Fibroblast of peridontal ligament (primary cell): ENCODE results near the gene INO80.

Source experiments
- DNase-seq: peaks from one replicate; pipeline ENCODE4 v3.0.0-alpha.2; 2010; ENCODE audit errors: extremely low read depth

The INO80 gene

GRCh38 chr15:41047474-41047873 lies 68.6 kb downstream of the INO80 start:
- DNase-seq: no peak

DNA sequence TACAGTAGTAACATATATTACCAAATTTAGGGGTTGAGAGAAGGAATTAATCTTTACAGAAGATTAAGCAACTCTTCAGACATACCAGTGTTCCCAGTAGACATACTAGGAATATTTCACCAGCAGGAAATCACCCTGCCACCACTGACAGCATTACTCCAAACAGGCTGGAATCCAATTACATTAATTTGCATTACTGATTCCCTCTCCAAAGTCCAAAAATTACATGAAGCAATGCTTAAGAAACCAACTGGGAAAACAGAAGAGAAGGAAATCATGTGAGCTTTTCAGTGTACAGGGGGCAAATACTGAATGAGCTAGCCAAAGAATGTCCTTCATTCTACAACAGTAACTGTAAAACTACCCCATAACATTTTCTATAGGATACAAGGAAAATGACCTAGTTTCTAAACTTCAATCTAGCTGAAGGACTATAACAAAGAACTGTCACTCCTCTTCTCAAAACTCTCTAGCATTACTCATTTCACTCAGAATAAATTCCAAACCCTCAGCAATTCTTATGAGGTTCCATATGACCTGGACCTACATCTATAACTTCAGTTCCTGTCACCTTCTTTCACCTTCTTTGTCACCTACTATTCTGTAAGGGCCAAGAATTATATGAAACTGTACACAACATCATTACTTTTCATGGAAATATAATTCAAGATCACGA lies 72.7 kb downstream of the INO80 start:
- peak; percentile 96 for DNase-seq

DNA sequence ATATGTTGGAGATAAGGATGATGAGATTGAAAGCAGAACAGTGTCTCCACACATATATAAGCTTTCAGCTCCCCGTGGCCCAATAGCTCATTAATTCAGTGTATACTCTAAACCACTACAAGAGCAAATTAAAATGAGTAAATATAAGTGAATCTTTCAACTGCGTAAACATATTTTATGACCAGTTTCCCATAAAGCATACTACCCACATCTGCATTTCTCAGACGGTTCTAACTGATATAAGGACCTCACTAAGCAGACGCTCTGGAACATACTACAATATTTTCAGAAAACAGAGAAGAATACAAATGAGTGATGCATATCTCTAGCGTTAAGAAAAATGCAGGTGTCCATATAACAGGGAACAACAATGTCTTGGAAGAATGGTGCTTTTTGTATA lies 73.2 kb downstream of the INO80 start:
- DNase-seq: no peak

GRCh38 chr15:41039121-41039520 lies 77.0 kb downstream of the INO80 start:
- DNase-seq: no peak

GRCh38 chr15:41032079-41032328 lies 84.1 kb downstream of the INO80 start:
- DNase-seq: no peak

- no peak for DNase-seq
These were observed 84.6 kb downstream of the INO80 start for GRCh38 chr15:41031232-41032078.

GRCh38 chr15:41028853-41029252 lies 87.2 kb downstream of the INO80 start:
- no peak for DNase-seq

- DNase-seq: no peak
These were observed 90.7 kb downstream of the INO80 start for GRCh38 chr15:41025393-41025792.

GRCh38 chr15:41024885-41025284 lies 91.2 kb downstream of the INO80 start:
- no peak for DNase-seq

- peak; percentile 92 for DNase-seq
These were observed 91.9 kb downstream of the INO80 start for GRCh38 chr15:41024131-41024530.

GRCh38 chr15:41022487-41023090 lies 93.5 kb downstream of the INO80 start:
- peak; percentile 81 for DNase-seq

DNA sequence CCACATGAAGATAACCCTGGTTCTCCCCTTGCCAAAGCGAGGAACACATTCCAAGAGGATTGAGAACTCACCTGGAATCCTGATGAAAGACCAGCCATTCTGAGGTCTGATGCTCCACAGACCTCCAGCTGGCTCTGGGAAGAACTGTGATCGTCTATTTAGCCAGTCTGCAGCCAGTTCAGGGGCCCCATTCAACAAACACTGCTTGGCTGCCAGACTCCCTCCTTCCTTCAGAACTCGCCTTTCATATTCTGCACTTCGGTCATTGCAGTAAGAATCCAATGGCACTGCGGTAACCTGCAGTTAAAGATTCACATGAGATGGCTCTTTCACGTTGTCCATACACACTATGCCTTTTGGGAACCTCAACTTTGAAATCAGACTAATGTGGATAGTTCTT lies 95.3 kb downstream of the INO80 start:
- DNase-seq: no peak

- no peak for DNase-seq
These were observed 95.8 kb downstream of the INO80 start for GRCh38 chr15:41020311-41020710.

DNA sequence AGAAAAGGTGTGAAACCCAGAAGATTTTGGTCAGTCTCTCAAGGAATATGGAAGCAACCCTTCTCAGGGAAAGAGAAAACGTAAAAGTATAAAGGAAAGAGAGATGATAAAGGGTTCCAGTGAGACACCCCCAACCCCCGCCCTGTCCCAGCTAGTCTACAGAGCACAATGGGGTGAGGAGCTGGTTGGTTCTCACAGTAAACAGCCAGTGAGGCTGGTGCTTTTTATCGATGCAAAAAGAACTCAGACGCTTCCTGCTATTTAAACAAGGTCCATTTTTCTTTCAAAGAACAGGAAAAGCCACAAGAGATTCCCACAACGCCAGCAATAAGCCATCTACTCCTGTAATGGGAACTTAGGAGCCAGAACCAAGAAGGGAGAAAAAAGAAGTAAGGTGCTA lies 96.9 kb downstream of the INO80 start:
- DNase-seq: no peak

GRCh38 chr15:41018534-41018933 lies 97.5 kb downstream of the INO80 start:
- peak; percentile 63 for DNase-seq

GRCh38 chr15:41017066-41017735 lies 98.9 kb downstream of the INO80 start:
- no peak for DNase-seq

- DNase-seq: peak; percentile 75
These were observed 102.2 kb downstream of the INO80 start for GRCh38 chr15:41013691-41014414.

GRCh38 chr15:41011055-41011815 lies 104.8 kb downstream of the INO80 start:
- no peak for DNase-seq

DNA sequence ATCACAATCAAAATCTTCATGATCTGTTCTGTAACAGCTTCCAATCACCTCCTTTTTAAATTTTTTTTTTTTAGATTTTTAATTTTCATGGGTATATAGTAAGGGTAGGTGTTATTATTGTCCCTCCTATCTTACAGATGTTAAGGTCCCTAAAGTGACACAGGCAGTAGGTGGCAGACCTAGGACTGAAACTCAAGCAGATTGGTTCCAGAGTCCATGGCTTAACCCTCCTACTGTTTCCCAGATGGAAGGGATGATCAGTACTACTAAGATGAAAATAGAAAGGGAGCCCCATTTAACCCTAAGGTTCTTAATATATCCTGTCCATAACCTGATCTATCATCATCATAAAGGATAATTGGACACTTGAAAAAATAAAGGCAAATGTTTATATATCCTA lies 105.7 kb downstream of the INO80 start:
- no peak for DNase-seq

- no peak for DNase-seq
These were observed 109.6 kb downstream of the INO80 start for GRCh38 chr15:41006479-41006878.

- DNase-seq: no peak
These were observed 111.6 kb downstream of the INO80 start for GRCh38 chr15:41004490-41004889.
